Activated CD4-positive, alpha-beta T cell treated with anti-CD3 and anti-CD28 coated beads, Interleukin-2, amount 10 ng/mL, durations not matched to agents 24 days and 14 days (primary cell): Measurements from ENCODE around the gene FAM13A. TPM values are rescaled to one million over a fixed set of nuclear protein-coding genes. Genes with fewer than 3 reads are reported as not detected.

Source experiments
- DNase-seq: peaks from one replicate; pipeline ENCODE4 v3.0.0; 2022
- H3K27ac Mint-ChIP-seq: one replicate; pipeline ENCODE4 v1.8.0; 2022; ENCODE audit warnings: mild to moderate bottlenecking, mixed read lengths
- H3K27me3 Mint-ChIP-seq: one replicate; pipeline ENCODE4 v1.8.0; 2022; ENCODE audit warnings: mixed read lengths
- H3K36me3 Mint-ChIP-seq: one replicate; pipeline ENCODE4 v1.8.0; 2022; ENCODE audit warnings: low read depth, mild to moderate bottlenecking, mixed read lengths
- H3K4me1 Mint-ChIP-seq: one replicate; pipeline ENCODE4 v1.8.0; 2021; ENCODE audit warnings: mixed read lengths
- H3K4me3 Mint-ChIP-seq: one replicate; pipeline ENCODE4 v1.8.0; 2022; ENCODE audit warnings: mild to moderate bottlenecking, moderate library complexity, mixed read lengths
- H3K9me3 Mint-ChIP-seq: one replicate; pipeline ENCODE4 v1.8.0; 2021; ENCODE audit warnings: mixed read lengths
- intact Hi-C: fragments of 100-400 bp; cut with micrococcal nuclease; formaldehyde crosslinking; loops from one replicate; pipeline ENCODE4 v1.15.1; 2023
- total RNA-seq: library from RNA; stranded (reverse); gene quantifications from 2 replicates; pipeline ENCODE4 v1.2.3, GENCODE V29; 2022

FAM13A gene
- total RNA-seq, 1 donor from 2014 or later: 3.0 TPM

DNA sequence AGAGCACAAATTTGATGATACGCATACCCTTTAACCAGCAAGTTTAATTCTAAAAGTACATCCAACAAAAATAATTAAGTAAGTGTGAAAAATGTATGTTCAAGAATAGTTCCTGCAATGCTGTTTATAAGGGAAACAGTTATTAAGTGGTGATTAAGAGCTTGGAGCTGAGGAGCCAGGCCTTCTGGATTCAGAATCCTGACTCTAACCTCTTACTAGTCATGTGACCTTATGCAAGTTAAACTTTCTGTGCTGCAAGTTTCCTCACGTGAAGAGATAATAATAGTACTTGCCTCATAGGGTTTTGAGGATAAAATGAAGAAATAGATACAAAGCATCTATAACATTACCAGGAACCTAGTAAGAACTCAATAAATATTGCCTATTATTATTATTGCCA lies 77.7 kb downstream of the FAM13A start:
- DNase-seq: no peak
- H3K27ac Mint-ChIP-seq: no peak overlapping the region
- H3K4me3 Mint-ChIP-seq: no peak overlapping the region
- H3K27me3 Mint-ChIP-seq: peaks cover 8% of the 10 kb centered on the region
- intact Hi-C loops: no loop called here
- peaks cover 4% of the 10 kb centered on the region for H3K9me3 Mint-ChIP-seq
- no peaks in the 10 kb centered on the region for H3K36me3 Mint-ChIP-seq
- H3K4me1 Mint-ChIP-seq: no peaks in the 10 kb centered on the region

DNA sequence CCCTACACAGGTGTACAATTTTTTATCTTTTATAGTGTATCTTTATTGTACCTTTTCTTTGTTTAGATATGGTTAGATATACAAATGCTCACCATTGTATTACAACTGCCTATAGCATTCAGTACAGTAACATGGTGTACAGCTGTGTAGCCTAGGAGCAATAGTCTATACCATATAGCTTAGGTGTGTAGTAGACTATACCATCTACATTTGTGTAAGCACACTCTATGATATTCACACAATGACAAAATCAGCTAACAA lies 80.3 kb downstream of the FAM13A start:
- Mint-ChIP-seq H3K4me1 (no peaks in the 10 kb centered on the region), H3K27ac (no peak overlapping the region), H3K27me3 (no peaks in the 10 kb centered on the region), H3K9me3 (peaks cover 10% of the 10 kb centered on the region), H3K36me3 (no peaks in the 10 kb centered on the region), H3K4me3 (no peak overlapping the region)
- intact Hi-C loops: no loop called here
- no peak for DNase-seq

GRCh38 chr4:88975958-88976774 lies 80.8 kb downstream of the FAM13A start:
- H3K9me3 Mint-ChIP-seq: peaks cover 10% of the 10 kb centered on the region
- intact Hi-C loops: no loop called here
- H3K27ac Mint-ChIP-seq: no peak overlapping the region
- H3K4me1 Mint-ChIP-seq: no peaks in the 10 kb centered on the region
- no peak for DNase-seq
- no peaks in the 10 kb centered on the region for H3K36me3 Mint-ChIP-seq
- no peak overlapping the region for H3K4me3 Mint-ChIP-seq
- no peaks in the 10 kb centered on the region for H3K27me3 Mint-ChIP-seq

GRCh38 chr4:88971536-88971935 lies 85.4 kb downstream of the FAM13A start:
- no peak overlapping the region for H3K4me3 Mint-ChIP-seq
- H3K9me3 Mint-ChIP-seq: peaks cover 10% of the 10 kb centered on the region
- H3K4me1 Mint-ChIP-seq: no peaks in the 10 kb centered on the region
- intact Hi-C loops: no loop called here
- H3K27ac Mint-ChIP-seq: no peak overlapping the region
- DNase-seq: no peak
- peaks cover 6% of the 10 kb centered on the region for H3K27me3 Mint-ChIP-seq
- H3K36me3 Mint-ChIP-seq: no peaks in the 10 kb centered on the region

DNA sequence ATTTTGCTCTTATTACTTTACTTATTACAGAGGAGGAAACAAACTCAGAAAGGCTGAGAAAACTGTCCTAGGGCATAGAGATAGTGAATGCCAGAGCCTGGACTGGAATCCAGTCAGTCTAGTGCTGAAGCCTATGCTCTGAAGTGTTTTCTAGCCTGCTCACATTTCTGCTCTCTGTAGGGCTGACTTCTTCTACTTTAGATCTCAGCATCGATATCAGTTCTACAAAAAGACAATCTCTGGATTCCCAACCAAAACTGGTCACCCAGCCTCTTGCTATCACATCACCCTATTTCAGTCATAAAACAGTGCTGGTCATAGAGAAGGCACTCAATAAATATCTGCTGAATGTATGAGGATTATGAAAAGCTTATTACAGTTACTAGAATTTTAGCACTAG lies 87.2 kb downstream of the FAM13A start:
- peaks cover 9% of the 10 kb centered on the region for H3K9me3 Mint-ChIP-seq
- DNase-seq: no peak
- no peak overlapping the region for H3K4me3 Mint-ChIP-seq
- no peak overlapping the region for H3K27ac Mint-ChIP-seq
- peaks cover 6% of the 10 kb centered on the region for H3K27me3 Mint-ChIP-seq
- no peaks in the 10 kb centered on the region for H3K4me1 Mint-ChIP-seq
- no peaks in the 10 kb centered on the region for H3K36me3 Mint-ChIP-seq
- intact Hi-C loops: no loop called here

DNA sequence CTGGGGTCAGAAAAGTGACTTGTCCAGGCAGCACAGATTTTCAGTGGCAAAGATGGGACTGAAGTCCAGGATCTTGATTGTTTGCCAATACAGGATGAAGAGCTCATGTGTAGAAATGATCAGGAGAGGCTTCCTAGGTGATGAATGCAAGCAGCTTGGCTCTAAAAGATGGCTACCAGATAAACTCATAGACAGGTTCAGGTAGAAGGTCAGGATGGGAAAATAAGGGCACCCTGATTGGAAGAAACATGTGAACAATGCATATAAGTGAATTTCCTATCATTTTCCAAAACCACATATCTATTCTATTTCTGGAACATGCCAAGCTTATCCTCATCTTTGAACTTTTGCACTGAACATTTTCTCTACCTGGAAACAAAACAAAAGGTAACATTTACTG lies 87.7 kb downstream of the FAM13A start:
- Mint-ChIP-seq H3K27ac (no peak overlapping the region), H3K36me3 (no peaks in the 10 kb centered on the region), H3K4me1 (no peaks in the 10 kb centered on the region), H3K4me3 (no peak overlapping the region), H3K27me3 (peaks cover 6% of the 10 kb centered on the region), H3K9me3 (peaks cover 5% of the 10 kb centered on the region)
- DNase-seq: no peak
- intact Hi-C loops: no loop called here

GRCh38 chr4:88967883-88968331 lies 89.1 kb downstream of the FAM13A start:
- Mint-ChIP-seq H3K27ac (no peak overlapping the region), H3K9me3 (no peaks in the 10 kb centered on the region), H3K4me1 (peaks cover 2% of the 10 kb centered on the region), H3K36me3 (no peaks in the 10 kb centered on the region), H3K4me3 (no peak overlapping the region), H3K27me3 (peaks cover 6% of the 10 kb centered on the region)
- intact Hi-C loops: no loop called here
- DNase-seq: no peak

- peaks cover 1% of the 10 kb centered on the region for H3K36me3 Mint-ChIP-seq
- H3K9me3 Mint-ChIP-seq: no peaks in the 10 kb centered on the region
- intact Hi-C loops: no loop called here
- H3K4me3 Mint-ChIP-seq: no peak overlapping the region
- no peak overlapping the region for H3K27ac Mint-ChIP-seq
- peaks cover 8% of the 10 kb centered on the region for H3K4me1 Mint-ChIP-seq
- peaks cover 3% of the 10 kb centered on the region for H3K27me3 Mint-ChIP-seq
- no peak for DNase-seq
These were observed 91.9 kb downstream of the FAM13A start for GRCh38 chr4:88965053-88965452.

GRCh38 chr4:88964450-88964849 lies 92.5 kb downstream of the FAM13A start:
- Mint-ChIP-seq H3K9me3 (no peaks in the 10 kb centered on the region), H3K27ac (no peak overlapping the region), H3K4me1 (peaks cover 8% of the 10 kb centered on the region), H3K27me3 (no peaks in the 10 kb centered on the region), H3K4me3 (no peak overlapping the region), H3K36me3 (peaks cover 1% of the 10 kb centered on the region)
- no peak for DNase-seq
- intact Hi-C loops: loop anchor here (5.0 kb wide), 1 partner anchor 142 kb away; no protein-coding TSS in a partner anchor

DNA sequence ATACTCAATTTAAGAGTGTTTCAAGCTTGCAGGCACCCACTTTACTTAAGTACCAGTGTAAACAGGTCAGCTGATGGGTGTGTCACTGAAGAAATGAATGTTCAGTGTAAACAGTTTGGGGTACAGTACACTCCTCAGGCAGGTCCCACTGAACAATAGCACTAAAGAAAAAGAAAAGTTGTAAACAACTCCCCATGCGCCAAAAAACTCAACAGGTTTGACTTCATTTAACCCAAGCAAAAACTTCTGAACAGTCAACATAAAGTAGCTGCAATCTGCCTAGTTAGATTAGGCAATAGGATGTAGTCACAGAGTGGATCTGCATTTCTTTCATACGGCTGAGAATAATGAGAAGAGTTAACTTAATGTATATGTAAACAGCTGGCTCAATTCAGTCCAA lies 93.2 kb downstream of the FAM13A start:
- Mint-ChIP-seq H3K27me3 (no peaks in the 10 kb centered on the region), H3K36me3 (peaks cover 6% of the 10 kb centered on the region), H3K27ac (peak overlapping the region; percentile 1), H3K9me3 (peaks cover 2% of the 10 kb centered on the region), H3K4me1 (peaks cover 8% of the 10 kb centered on the region), H3K4me3 (no peak overlapping the region)
- intact Hi-C loops: loop anchor here (5.0 kb wide), 1 partner anchor 142 kb away; no protein-coding TSS in a partner anchor
- peak; percentile 63 for DNase-seq

GRCh38 chr4:88962396-88962795 lies 94.6 kb downstream of the FAM13A start:
- peaks cover 10% of the 10 kb centered on the region for H3K36me3 Mint-ChIP-seq
- H3K9me3 Mint-ChIP-seq: peaks cover 4% of the 10 kb centered on the region
- no peak overlapping the region for H3K4me3 Mint-ChIP-seq
- intact Hi-C loops: loop anchor here (5.0 kb wide), 1 partner anchor 140 kb away; no protein-coding TSS in a partner anchor
- H3K27ac Mint-ChIP-seq: no peak overlapping the region
- H3K4me1 Mint-ChIP-seq: peaks cover 9% of the 10 kb centered on the region
- DNase-seq: no peak
- no peaks in the 10 kb centered on the region for H3K27me3 Mint-ChIP-seq

- peaks cover 10% of the 10 kb centered on the region for H3K36me3 Mint-ChIP-seq
- DNase-seq: peak; percentile 49
- peaks cover 10% of the 10 kb centered on the region for H3K4me1 Mint-ChIP-seq
- no peak overlapping the region for H3K4me3 Mint-ChIP-seq
- peak overlapping the region; percentile 1 for H3K27ac Mint-ChIP-seq
- no peaks in the 10 kb centered on the region for H3K27me3 Mint-ChIP-seq
- peaks cover 4% of the 10 kb centered on the region for H3K9me3 Mint-ChIP-seq
- intact Hi-C loops: loop anchor here (5.0 kb wide), 1 partner anchor 138 kb away; no protein-coding TSS in a partner anchor
These were observed 96.4 kb downstream of the FAM13A start for GRCh38 chr4:88960576-88960975.

- H3K4me1 Mint-ChIP-seq: peaks cover 20% of the 10 kb centered on the region
- peaks cover 4% of the 10 kb centered on the region for H3K9me3 Mint-ChIP-seq
- intact Hi-C loops: no loop called here
- no peaks in the 10 kb centered on the region for H3K27me3 Mint-ChIP-seq
- peaks cover 10% of the 10 kb centered on the region for H3K36me3 Mint-ChIP-seq
- no peak overlapping the region for H3K4me3 Mint-ChIP-seq
- peak; percentile 36 for DNase-seq
- H3K27ac Mint-ChIP-seq: no peak overlapping the region
These were observed 98.9 kb downstream of the FAM13A start for GRCh38 chr4:88958080-88958479.

DNA sequence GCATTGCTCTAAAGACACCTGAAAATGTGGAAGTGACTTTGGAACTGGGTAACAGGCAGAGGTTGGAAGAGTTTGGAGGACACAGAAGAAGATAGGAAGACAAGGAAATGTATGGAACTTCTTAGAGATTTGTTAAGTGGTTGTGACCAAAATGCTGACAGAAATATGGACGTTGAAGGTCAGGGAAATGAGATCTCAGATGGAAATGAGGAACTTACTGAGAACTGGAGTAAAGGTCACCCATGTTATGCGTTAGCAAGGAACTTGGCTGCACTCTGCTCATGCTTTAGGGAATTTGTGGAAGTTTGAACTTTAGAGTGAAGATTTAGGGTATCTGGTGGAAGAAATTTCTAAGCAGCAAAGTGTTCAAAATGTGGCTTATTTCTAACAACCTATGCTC lies 99.4 kb downstream of the FAM13A start:
- DNase-seq: peak; percentile 28
- peaks cover 10% of the 10 kb centered on the region for H3K36me3 Mint-ChIP-seq
- intact Hi-C loops: no loop called here
- H3K27me3 Mint-ChIP-seq: no peaks in the 10 kb centered on the region
- H3K4me1 Mint-ChIP-seq: peaks cover 23% of the 10 kb centered on the region
- H3K27ac Mint-ChIP-seq: no peak overlapping the region
- no peak overlapping the region for H3K4me3 Mint-ChIP-seq
- H3K9me3 Mint-ChIP-seq: peaks cover 4% of the 10 kb centered on the region
